Motor neuron (in vitro differentiated cells): ENCODE measurements around the gene LYPD4. TPM values are rescaled to one million over a fixed set of nuclear protein-coding genes. Genes with fewer than 3 reads are reported as not detected.

Source experiments
- ATAC-seq, 8 experiments: fragments of 200-7000 bp; cut with Tn5 transposase; replicated peaks in 6 of 8; 2 replicates each; pipeline ENCODE4 v1.8.0; 2021; ENCODE audit warnings: mild to moderate bottlenecking in 8 of 8, moderate library complexity in 8 of 8
- H3K27ac ChIP-seq, 2 donors: fragments of 250-450 bp; sonication (Bioruptor Pico); 2 replicates each; pipeline ENCODE4 v1.9.0; 2021; ENCODE audit warnings: antibody characterized with exemption in 2 of 2, mild to moderate bottlenecking in 2 of 2, moderate library complexity in 1 of 2
- H3K4me1 ChIP-seq, 2 donors: fragments of 250-450 bp; sonication (Bioruptor Pico); replicated peaks in 1 of 2; 2 replicates each; pipeline ENCODE4 v1.6.1; 2021; ENCODE audit warnings: antibody characterized with exemption in 2 of 2, mild to moderate bottlenecking in 2 of 2, moderate library complexity in 1 of 2
- H3K4me3 ChIP-seq, 5 donors: fragments of 250-450 bp; sonication (Bioruptor Pico); 2 replicates each; pipeline ENCODE4 v1.9.0; 2021; ENCODE audit warnings: antibody characterized with exemption in 5 of 5, mild to moderate bottlenecking in 5 of 5, moderate library complexity in 4 of 5
- WGBS, 10 experiments: fragments of 450-650 bp; shearing (Covaris generic); methylation state at CpG; one replicate each; pipeline ENCODE4 v1.0.0; 2022; 5-methylcytosine and 5-hydroxymethylcytosine counted together
- in situ Hi-C, 9 experiments: fragments of 400-800 bp; cut with MboI; loops; one replicate each; pipeline ENCODE4 v1.15.0; 2021; ENCODE audit warnings: low sequenced_read_pairs in 9 of 9, low pct_unique_long_range_greater_than_20kb in 2 of 9; ENCODE audit not compliant: unreplicated experiment in 9 of 9
- total RNA-seq, 8 experiments: library from RNA; unstranded; fragments of 300-600 nt; gene quantifications; 2 replicates each; pipeline versions ENCODE4 v1.2.3 to v1.2.4, GENCODE V29; 2022

LYPD4 gene, protein sequence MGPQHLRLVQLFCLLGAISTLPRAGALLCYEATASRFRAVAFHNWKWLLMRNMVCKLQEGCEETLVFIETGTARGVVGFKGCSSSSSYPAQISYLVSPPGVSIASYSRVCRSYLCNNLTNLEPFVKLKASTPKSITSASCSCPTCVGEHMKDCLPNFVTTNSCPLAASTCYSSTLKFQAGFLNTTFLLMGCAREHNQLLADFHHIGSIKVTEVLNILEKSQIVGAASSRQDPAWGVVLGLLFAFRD
- under 1 TPM in 5 of 8 experiments, not detected in 3; 0.14 to 0.43 (median 0.25) TPM for total RNA-seq

DNA sequence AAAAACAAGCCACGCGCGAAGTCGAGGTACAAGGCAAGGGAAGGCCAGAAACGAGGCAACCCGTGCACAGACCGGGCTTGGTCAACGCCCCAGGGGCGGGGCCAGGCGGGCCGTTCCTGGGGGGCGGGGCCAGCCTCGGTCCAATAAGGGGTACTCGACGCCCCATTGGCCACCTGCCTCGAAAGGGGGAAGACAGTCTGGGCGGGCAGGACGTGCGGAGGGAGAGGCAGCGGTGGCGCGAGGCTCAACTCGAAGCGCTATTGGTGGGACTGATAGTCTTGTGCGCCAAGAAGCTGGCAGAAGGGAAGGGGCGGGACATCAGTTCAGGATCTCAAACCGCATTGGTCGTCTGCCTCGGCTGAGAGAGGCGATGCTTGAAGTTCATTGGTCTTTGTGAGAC lies at the start of gene LYPD4:
TSS of gene LYPD4 (minus strand) at position 83 of the 400 bp plus-strand sequence. CDS start 5,398 bp downstream, outside the sequence.
- H3K27ac ChIP-seq = no peak within 1 kb of the TSS
- ATAC-seq = no peak
- H3K4me1 ChIP-seq = no peaks in the 10 kb centered on the region
- in situ Hi-C loops = no loop called here
- H3K4me3 ChIP-seq = no peak within 1 kb of the TSS
- 20 to 100% (median 83%) methylated on average over 1 to 5 of the region's 30 CpGs; no CpG with 5 or more reads in 6 of the 10 experiments for WGBS, 10 experiments

DNA sequence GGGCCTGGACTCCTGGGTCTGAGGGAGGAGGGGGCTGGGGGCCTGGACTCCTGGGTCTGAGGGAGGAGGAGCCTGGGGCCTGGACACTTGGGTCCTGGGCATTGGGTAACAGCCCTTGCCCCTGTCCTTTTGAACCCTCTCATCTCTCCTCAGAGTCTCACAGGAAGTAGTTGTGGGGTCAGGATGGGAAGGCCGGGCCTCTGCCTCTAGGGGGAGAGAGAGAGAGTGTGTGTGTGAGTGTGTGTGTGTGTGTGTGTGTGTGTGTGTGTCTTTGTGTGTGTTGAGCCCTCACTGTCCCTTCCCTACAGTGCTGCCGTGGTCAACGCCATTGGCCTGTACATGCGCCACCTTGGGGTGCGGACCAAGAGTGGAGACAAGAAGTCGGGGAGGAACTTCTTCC lies 49.4 kb upstream of the LYPD4 start:
- no peak overlapping the region for H3K4me3 ChIP-seq
- no peaks in the 10 kb centered on the region for H3K4me1 ChIP-seq
- ATAC-seq = peak in 3 of 8 experiments; percentile 5 to 26 (median 8)
- H3K27ac ChIP-seq = no peak overlapping the region
- in situ Hi-C loops = no loop called here
- WGBS, 10 experiments = 94 to 100% (median 95%) methylated on average over 2 to 4 of the region's 6 CpGs; no CpG with 5 or more reads in 7 of the 10 experiments

GRCh38 chr19:41892173-41892902 lies 47.9 kb upstream of the LYPD4 start:
- no peak for ATAC-seq
- in situ Hi-C loops = no loop called here
- H3K4me3 ChIP-seq = no peak overlapping the region
- 80 to 93% (median 88%) methylated on average over 2 to 5 of the region's 34 CpGs; no CpG with 5 or more reads in 6 of the 10 experiments for WGBS, 10 experiments
- H3K27ac ChIP-seq = no peak overlapping the region
- no peaks in the 10 kb centered on the region for H3K4me1 ChIP-seq

DNA sequence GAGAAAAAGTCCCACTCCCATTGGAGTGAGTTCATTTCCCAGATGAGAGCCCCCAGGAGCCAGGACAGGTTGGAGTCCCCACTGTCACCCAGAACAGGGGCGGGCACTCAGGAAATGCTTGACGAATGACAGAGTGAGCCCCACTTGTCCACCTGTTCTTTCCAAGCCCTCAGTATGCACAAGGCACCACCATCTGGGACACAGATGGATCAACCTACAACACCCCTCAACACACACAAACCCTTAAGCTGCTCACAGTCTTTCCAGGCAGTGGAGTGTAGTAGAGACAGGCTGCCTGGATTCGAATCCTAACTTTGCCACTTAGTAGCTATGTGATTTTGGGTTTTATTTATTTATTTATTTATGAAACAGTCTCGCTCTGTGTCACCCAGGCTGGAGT lies 46.5 kb upstream of the LYPD4 start:
- 79 to 100% (median 92%) methylated on average over 2 to 4 of the region's 4 CpGs; no CpG with 5 or more reads in 5 of the 10 experiments for WGBS, 10 experiments
- no peak overlapping the region for H3K4me3 ChIP-seq
- ATAC-seq = no peak
- H3K4me1 ChIP-seq = no peaks in the 10 kb centered on the region
- H3K27ac ChIP-seq = no peak overlapping the region
- in situ Hi-C loops = no loop called here

DNA sequence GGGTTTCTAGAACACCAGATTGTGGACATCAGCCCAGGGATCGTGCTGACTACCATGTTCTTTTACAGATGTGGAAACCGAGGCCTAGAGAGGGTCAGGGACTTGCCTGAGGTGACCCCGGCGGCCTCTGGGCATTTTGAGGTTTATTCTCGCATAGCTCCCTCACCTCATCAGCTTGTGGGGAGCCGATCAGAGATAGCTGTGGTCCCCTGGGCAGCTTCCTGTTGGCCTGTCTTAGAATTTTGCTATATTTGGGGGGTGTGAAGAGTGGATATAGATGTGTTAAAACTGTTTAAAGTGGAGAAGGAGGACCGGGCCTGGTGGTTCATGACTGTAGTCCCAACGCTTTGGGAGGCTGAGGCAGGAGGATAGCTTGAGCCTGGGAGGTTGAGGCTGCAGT lies 45.4 kb upstream of the LYPD4 start:
- Histone ChIP-seq H3K27ac (no peak overlapping the region), H3K4me3 (no peak overlapping the region), H3K4me1 (peaks cover 4% of the 10 kb centered on the region in 2 donors)
- 90 to 100% (median 98%) methylated on average over 1 to 4 of the region's 8 CpGs; no CpG with 5 or more reads in 4 of the 10 experiments for WGBS, 10 experiments
- in situ Hi-C loops = loop anchor here in 1 of 9 experiments (10.0 kb wide), 1 partner anchor 65 kb away; the partner anchor contains the start of gene RABAC1
- ATAC-seq = no peak

GRCh38 chr19:41888926-41889325 lies 44.4 kb upstream of the LYPD4 start:
- 80 to 100% (median 86%) methylated on average over 1 to 2 of the region's 12 CpGs; no CpG with 5 or more reads in 6 of the 10 experiments for WGBS, 10 experiments
- no peak overlapping the region for H3K4me3 ChIP-seq
- peaks cover 6% of the 10 kb centered on the region in 2 donors for H3K4me1 ChIP-seq
- no peak for ATAC-seq
- in situ Hi-C loops = loop anchor here in 1 of 9 experiments (10.0 kb wide), 1 partner anchor 66 kb away; the partner anchor contains the start of gene RABAC1
- no peak overlapping the region for H3K27ac ChIP-seq

DNA sequence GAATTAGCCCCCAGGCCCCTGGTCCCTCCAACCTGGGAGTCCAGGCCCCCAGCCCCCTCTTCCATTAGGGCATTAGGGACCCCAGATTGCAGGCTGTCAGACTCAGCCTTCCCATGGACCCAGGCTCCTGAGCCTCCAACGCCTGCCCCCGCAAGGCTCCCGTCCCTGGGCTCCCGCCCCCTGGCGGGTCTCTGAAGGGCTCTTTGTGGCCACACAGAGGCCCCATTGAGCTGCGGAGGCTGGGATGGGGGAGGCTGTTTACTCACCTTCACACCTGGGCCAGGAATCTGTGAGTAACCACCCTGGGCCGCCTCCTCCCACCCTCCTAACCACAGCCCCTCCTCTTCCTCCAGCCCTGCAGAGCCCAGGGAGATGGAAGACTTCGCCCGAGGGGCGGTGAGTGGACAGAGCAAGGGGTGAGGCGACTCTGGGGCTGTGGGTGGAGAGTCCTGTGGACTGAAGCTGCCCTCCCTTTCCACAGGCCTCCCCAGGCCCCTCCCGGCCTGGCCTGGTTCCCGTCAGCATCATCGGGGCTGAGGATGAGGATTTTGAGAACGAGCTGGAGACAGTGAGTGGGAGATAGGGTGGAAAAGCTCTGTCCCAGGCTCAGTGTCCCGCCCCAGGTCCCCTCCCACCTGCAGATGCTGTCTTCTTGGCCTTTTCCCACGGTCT lies 43.4 kb upstream of the LYPD4 start:
- H3K27ac ChIP-seq = no peak overlapping the region
- peak in 2 of 8 experiments; percentile 35 to 39 for ATAC-seq

DNA sequence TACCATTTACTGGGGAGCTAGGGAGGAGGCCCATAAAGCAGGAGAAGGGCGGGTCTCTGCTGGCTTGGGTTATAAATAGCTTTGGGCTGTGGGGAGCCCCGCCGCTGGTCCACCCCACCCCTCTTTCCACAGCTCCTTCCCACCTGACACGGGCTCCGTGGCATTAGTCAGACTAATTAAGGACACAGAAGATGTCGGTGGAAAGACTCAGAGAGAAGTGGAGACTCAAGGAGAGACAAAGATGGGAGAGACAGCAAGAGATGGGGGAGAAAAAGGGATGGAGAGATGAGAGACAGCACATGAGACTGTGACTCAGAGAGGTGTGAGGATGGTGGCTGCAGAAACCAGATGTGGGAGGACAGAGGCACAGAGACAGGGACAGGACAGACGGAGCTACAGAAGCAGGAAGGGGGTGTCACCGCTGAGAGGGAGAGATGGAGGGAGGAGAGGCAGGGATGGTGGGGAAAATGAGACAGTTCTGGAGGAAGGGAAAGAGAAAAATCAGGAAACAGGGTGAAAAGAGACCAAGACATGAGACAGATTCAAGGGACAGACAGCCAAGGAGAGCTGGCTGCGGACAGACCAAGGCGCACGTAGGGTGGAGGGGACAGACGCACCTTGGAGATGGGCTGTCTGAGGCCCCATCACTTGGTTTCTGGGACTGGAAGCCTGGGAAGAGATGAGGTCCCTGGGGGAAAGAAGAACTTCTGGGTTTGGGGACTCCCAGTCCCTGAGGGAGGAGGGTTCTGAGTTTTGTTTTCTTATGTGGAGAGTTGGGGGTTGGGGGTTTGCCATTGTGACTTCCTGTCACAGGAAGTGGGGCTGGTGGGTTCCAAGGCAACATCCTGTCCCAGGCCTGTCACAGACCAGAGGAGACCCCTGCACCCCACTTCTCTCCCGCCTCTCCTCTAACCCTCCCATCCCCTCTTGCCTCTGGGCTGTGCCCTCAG lies 42.6 kb upstream of the LYPD4 start:
- H3K4me1 ChIP-seq = peaks cover 9 to 12% of the 10 kb centered on the region in 2 donors
- peak in 2 of 8 experiments; percentile 6 to 14 for ATAC-seq
- no peak overlapping the region for H3K27ac ChIP-seq
- 35 to 87% (median 74%) methylated on average over 1 to 12 of the region's 13 CpGs; no CpG with 5 or more reads in 2 of the 10 experiments for WGBS, 10 experiments
- in situ Hi-C loops = loop anchor here in 1 of 9 experiments (10.0 kb wide), 1 partner anchor 68 kb away; the partner anchor contains the start of gene RABAC1
- no peak overlapping the region for H3K4me3 ChIP-seq

More for the DNA sequence above, 43.4 kb upstream of the LYPD4 start:
- 60 to 71% methylated on average over 1 to 10 of the region's 17 CpGs; no CpG with 5 or more reads in 8 of the 10 experiments for WGBS, 10 experiments
- Histone ChIP-seq H3K4me1 (peaks cover 9 to 12% of the 10 kb centered on the region in 2 donors), H3K4me3 (no peak overlapping the region)
- in situ Hi-C loops = loop anchor here in 1 of 9 experiments (10.0 kb wide), 1 partner anchor 67 kb away; the partner anchor contains the start of gene RABAC1

- WGBS, 10 experiments = 0% methylated on average over 1 to 11 of the region's 66 CpGs; no CpG with 5 or more reads in 2 of the 10 experiments
- Histone ChIP-seq H3K4me1 (peaks cover 9 to 12% of the 10 kb centered on the region in 2 donors), H3K4me3 (peak overlapping the region; percentile 54 to 91 (median 79)), H3K27ac (peak overlapping the region in 1 of 2 donors; percentile 73)
- ATAC-seq = peak; percentile 86 to 98 (median 98)
- in situ Hi-C loops = loop anchor here in 1 of 9 experiments (10.0 kb wide), 1 partner anchor 71 kb away; the partner anchor contains the start of gene RABAC1
These were observed 39.6 kb upstream of the LYPD4 start for GRCh38 chr19:41883821-41884733.

DNA sequence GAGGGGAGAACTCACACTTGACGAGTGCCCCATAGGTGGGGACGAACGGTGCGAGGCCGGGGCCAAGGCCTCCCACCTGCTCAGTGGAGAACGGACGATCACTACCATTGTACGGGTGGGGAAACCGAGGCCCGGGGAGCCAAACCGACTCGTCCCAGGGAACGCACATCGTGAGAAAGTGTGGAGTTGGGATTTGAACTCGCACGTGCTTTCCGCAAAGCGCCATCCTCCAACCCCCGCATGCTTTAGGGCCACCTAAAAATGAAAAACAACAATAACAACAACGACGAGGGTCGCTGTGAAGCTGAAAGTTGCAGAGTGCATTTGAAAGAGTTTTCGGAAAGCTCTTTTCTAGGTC lies 39.0 kb upstream of the LYPD4 start:
- Histone ChIP-seq H3K27ac (no peak overlapping the region), H3K4me1 (peaks cover 9 to 12% of the 10 kb centered on the region in 2 donors), H3K4me3 (peak overlapping the region; percentile 54 to 91 (median 79))
- in situ Hi-C loops = loop anchor here in 1 of 9 experiments (10.0 kb wide), 1 partner anchor 71 kb away; the partner anchor contains the start of gene RABAC1
- ATAC-seq = no peak
- 0 to 6% (median 3%) methylated on average over 2 to 10 of the region's 23 CpGs; no CpG with 5 or more reads in 5 of the 10 experiments for WGBS, 10 experiments
